SK-N-MC (cell line): Measurements from ENCODE around the gene JAM2.
"Not testable (repeated sequence)": the region's sequence is repeated elsewhere in the genome, so short reads cannot be mapped to it uniquely, and the experiment has no call there.

Experiments used
- EZH2 ChIP-seq: fragments of 200-600 bp; sonication (generic); IDR thresholded peaks from one replicate; pipeline ENCODE4 v1.6.1; 2017; ENCODE audit warnings: antibody characterized with exemption
- POLR2AphosphoS5 ChIP-seq: IDR thresholded peaks from 2 replicates; pipeline ENCODE4 v1.6.1; 2012; ENCODE audit warnings: mild to moderate bottlenecking, low read depth, low read length, borderline replicate concordance

GRCh38 chr21:25695461-25695860 is 56.4 kb downstream of the JAM2 start:
- not testable (repeated sequence) for TF ChIP-seq POLR2AphosphoS5, EZH2
